Mesothelial cell of epicardium (in vitro differentiated cells): ENCODE measurements around the gene MSL2. TPM values are rescaled to one million over a fixed set of nuclear protein-coding genes. Genes with fewer than 3 reads are reported as not detected.
A peak's percentile ranks its signal among the peaks of the same experiment; 100 is the strongest.
"Not testable (repeated sequence)": the region's sequence is repeated elsewhere in the genome, so short reads cannot be mapped to it uniquely, and the experiment has no call there.

Experiments used
- DNase-seq, 2 experiments: peaks; one replicate each; pipeline ENCODE4 v3.0.0; 2021; ENCODE audit warnings: low spot score in 2 of 2; ENCODE audit not compliant: unreplicated experiment in 2 of 2
- H3K27ac Mint-ChIP-seq: 2 replicates; pipeline ENCODE4 v1.8.0; 2021; ENCODE audit warnings: mixed read lengths
- H3K27me3 Mint-ChIP-seq: 2 replicates; pipeline ENCODE4 v1.8.0; 2021; ENCODE audit warnings: low read depth, mixed read lengths
- H3K36me3 Mint-ChIP-seq: 2 replicates; pipeline ENCODE4 v1.8.0; 2021; ENCODE audit warnings: mixed read lengths
- H3K4me1 Mint-ChIP-seq: 2 replicates; pipeline ENCODE4 v1.8.0; 2021; ENCODE audit warnings: mixed read lengths
- H3K4me3 Mint-ChIP-seq: 2 replicates; pipeline ENCODE4 v1.8.0; 2021; ENCODE audit warnings: mild to moderate bottlenecking, moderate library complexity, mixed read lengths
- H3K9me3 Mint-ChIP-seq: 2 replicates; pipeline ENCODE4 v1.8.0; 2021; ENCODE audit warnings: mixed read lengths
- CTCF ChIP-seq: fragments of 200-600 bp; sonication (generic); IDR thresholded peaks from one replicate; pipeline ENCODE4 v1.5.0; 2021; ENCODE audit warnings: antibody characterized with exemption; ENCODE audit not compliant: unreplicated experiment
- total RNA-seq: library from RNA; stranded (reverse); gene quantifications from 3 replicates; pipeline ENCODE4 v1.2.1, GENCODE V29; 2021

Gene MSL2
- total RNA-seq, 1 donor from 2014 or later: 43.2 TPM

DNA sequence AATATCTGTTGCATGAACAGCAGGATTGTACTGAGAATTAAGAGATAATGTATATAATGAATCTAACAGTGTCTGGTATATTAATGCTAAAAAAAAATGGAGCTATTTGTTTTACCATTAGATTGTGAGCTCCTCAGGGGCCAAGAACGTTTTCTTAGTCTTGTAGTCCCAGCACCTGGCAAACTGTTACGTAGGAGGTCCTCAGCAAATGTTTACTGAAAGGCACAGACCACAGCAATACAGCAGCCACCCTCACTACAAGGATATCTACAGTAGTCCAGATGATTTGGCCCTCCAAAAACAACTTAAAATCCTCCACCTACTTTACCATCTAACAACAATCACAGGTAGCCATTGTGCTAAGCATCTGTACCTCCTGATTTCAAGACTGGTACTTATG lies 59.7 kb downstream of the MSL2 start:
- H3K27ac Mint-ChIP-seq: no peak overlapping the region
- H3K27me3 Mint-ChIP-seq: no peaks in the 10 kb centered on the region
- peaks cover 4% of the 10 kb centered on the region for H3K36me3 Mint-ChIP-seq
- no peaks in the 10 kb centered on the region for H3K9me3 Mint-ChIP-seq
- no peak for TF ChIP-seq CTCF
- H3K4me3 Mint-ChIP-seq: no peak overlapping the region
- no peak for DNase-seq
- peaks cover 2% of the 10 kb centered on the region for H3K4me1 Mint-ChIP-seq

DNA sequence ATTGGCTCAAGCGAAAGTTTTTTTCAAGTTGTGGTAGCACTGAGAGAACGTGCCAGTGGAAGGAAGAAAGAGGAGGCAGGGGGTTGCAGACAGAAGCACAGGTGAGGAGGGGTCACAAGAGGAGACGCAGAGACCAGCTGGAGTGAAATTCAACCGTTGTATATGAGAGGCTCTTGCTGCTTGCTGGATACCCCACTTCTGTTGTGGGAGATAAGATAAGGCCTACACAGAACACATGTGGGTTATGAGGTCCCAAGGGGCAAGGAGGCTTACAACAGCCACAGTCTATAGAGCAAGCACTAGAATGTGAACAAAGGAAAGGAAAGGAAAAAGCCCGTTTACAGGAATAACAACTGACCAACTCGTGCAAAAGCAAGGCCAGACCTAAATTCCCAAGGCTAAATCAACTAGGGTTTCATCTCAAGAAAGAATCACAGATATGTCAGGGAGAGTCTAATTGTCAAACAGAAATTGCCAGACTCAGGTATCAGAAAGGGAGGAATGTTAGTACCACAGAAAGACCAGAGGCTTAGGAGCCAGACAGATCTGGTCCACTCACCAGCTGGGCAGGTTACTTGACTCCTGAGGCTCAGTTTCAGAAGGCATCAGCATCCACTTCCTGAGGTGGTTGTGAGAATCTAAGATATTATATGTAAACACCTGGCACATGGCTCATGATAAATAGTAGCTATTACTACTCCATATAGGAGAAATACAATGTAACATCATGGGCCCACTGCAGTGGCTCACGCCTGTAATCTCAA lies 60.9 kb downstream of the MSL2 start:
- Mint-ChIP-seq H3K36me3 (peaks cover 7% of the 10 kb centered on the region), H3K4me3 (no peak overlapping the region), H3K27ac (peak overlapping the region; percentile 10), H3K27me3 (no peaks in the 10 kb centered on the region), H3K9me3 (peaks cover 7% of the 10 kb centered on the region), H3K4me1 (peaks cover 2% of the 10 kb centered on the region)
- TF ChIP-seq CTCF: no peak
- no peak for DNase-seq

DNA sequence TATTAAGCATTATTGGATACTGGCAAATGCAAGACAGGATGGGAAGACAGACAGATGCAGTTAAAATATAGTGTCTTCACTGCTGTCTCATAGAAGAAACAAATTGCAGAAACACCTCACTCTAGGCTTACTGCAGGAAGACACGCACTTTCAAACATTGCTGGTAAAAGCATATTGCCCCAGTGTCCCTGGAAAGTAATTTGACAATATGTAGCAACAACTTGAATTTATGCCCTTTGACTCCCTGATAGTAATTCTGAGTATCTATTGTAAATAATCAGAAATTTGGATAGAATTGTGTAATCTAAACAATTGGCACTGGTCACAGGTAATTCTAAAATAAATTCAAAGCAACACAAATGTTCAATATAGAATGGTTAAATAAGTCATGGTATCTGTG lies 62.0 kb downstream of the MSL2 start:
- no peak for DNase-seq
- Mint-ChIP-seq H3K4me1 (peaks cover 2% of the 10 kb centered on the region), H3K27me3 (no peaks in the 10 kb centered on the region), H3K27ac (no peak overlapping the region), H3K36me3 (peaks cover 6% of the 10 kb centered on the region), H3K4me3 (no peak overlapping the region), H3K9me3 (peaks cover 18% of the 10 kb centered on the region)
- no peak for TF ChIP-seq CTCF

DNA sequence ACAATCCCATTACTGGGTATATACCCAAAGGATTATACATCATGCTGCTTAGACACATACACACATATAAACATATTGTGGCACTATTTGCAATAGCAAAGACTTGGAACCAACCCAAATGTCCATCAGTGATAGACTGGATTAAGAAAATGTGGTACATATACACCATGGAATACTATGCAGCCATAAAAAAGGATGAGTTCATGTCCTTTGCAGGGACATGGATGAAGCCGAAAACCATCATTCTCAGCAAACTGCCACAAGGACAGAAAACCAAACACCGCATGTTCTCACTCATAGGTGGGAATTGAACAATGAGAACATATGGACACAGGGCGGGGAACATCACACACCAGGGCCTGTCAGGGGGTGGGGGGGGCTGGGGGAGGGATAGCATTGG lies 64.5 kb downstream of the MSL2 start:
- H3K4me1 Mint-ChIP-seq: not testable (repeated sequence)

DNA sequence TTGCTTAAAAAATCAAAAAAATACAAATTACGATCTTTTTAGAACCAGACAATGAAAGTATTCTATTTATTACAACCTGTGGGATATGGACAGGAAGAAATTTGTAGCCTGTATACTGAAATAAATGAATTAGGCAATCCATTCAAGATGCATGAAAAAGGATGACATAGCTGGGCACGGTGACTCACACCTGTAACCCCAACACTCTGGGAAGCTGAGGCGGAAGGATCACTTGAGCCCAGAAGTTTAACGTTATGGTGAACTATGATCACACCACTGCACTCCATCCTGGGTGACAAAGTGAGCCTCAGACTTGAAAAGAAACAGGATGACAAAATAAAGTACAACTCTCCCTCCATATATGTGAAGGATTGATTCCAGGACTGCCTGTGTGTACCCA lies 74.1 kb downstream of the MSL2 start:
- Mint-ChIP-seq H3K27ac (no peak overlapping the region), H3K4me3 (no peak overlapping the region), H3K36me3 (peaks cover 51% of the 10 kb centered on the region), H3K9me3 (peaks cover 29% of the 10 kb centered on the region), H3K4me1 (no peaks in the 10 kb centered on the region), H3K27me3 (no peaks in the 10 kb centered on the region)
- TF ChIP-seq CTCF: no peak
- DNase-seq: no peak

More for the DNA sequence above, 64.5 kb downstream of the MSL2 start:
- DNase-seq, H3K27me3 Mint-ChIP-seq, H3K4me3 Mint-ChIP-seq, H3K27ac Mint-ChIP-seq: not testable (repeated sequence)
- peaks cover 38% of the 10 kb centered on the region for H3K9me3 Mint-ChIP-seq
- H3K36me3 Mint-ChIP-seq: peaks cover 21% of the 10 kb centered on the region

- Mint-ChIP-seq H3K27ac (no peak overlapping the region), H3K4me1 (no peaks in the 10 kb centered on the region), H3K9me3 (peaks cover 37% of the 10 kb centered on the region), H3K36me3 (peaks cover 49% of the 10 kb centered on the region), H3K27me3 (no peaks in the 10 kb centered on the region), H3K4me3 (no peak overlapping the region)
- TF ChIP-seq CTCF: no peak
- DNase-seq: no peak
These were observed 75.5 kb downstream of the MSL2 start for GRCh38 chr3:136120373-136121348.

- not testable (repeated sequence) for H3K4me1 Mint-ChIP-seq, H3K27me3 Mint-ChIP-seq, H3K27ac Mint-ChIP-seq, DNase-seq, H3K4me3 Mint-ChIP-seq
- H3K9me3 Mint-ChIP-seq: peaks cover 41% of the 10 kb centered on the region
- H3K36me3 Mint-ChIP-seq: peaks cover 49% of the 10 kb centered on the region
These were observed 76.4 kb downstream of the MSL2 start for GRCh38 chr3:136119783-136120182.

DNA sequence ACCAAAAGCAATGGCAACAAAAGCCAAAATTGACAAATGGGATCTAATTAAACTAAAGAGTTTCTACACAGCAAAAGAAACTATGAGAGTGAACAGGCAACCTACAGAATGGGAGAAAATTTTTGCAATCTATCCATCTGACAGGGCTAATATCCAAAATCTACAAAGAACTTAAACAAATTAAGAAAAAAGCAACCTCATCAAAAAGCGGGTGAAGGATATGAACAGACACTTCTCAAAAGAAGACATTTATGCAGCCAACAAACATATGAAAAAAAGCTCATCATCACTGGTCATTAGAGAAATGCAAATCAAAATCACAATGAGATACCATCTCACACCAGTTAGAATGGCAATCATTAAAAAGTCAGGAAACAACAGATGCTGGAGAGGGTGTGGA lies 76.8 kb downstream of the MSL2 start:
- H3K27me3 Mint-ChIP-seq, H3K4me1 Mint-ChIP-seq, H3K4me3 Mint-ChIP-seq, H3K27ac Mint-ChIP-seq, DNase-seq: not testable (repeated sequence)
- Mint-ChIP-seq H3K9me3 (peaks cover 37% of the 10 kb centered on the region), H3K36me3 (peaks cover 48% of the 10 kb centered on the region)
